H1 (cell line): ENCODE results near the gene KCNK7. TPM values are rescaled to one million over a fixed set of nuclear protein-coding genes. Genes with fewer than 3 reads are reported as not detected.
A peak's percentile ranks its signal among the peaks of the same experiment; 100 is the strongest.

Experiments
- BACH1 ChIP-seq: IDR thresholded peaks from 2 replicates; pipeline ENCODE4 v1.6.1; 2012; ENCODE audit warnings: low read length, improper control_type of control experiment
- BRCA1 ChIP-seq: IDR thresholded peaks from 2 replicates; pipeline ENCODE4 v1.6.1; 2012; ENCODE audit warnings: low read depth, low read length, improper control_type of control experiment
- CBX5 ChIP-seq: fragments of 300-800, 300-1000 bp; sonication (generic); IDR thresholded peaks from 2 replicates; pipeline ENCODE4 v1.7.1; 2016; ENCODE audit warnings: antibody characterized with exemption, low read length, low read depth
- CHD1 ChIP-seq: IDR thresholded peaks from 2 replicates; pipeline ENCODE4 v1.6.1; 2012; ENCODE audit warnings: low read depth, low read length, improper control_type of control experiment
- CHD2 ChIP-seq: IDR thresholded peaks from 2 replicates; pipeline ENCODE4 v1.6.1; 2012; ENCODE audit warnings: low read length, improper control_type of control experiment
- CTCF ChIP-seq, 3 experiments: IDR thresholded peaks; 1 replicate in 2 of 3; 2 replicates in 1 of 3; pipeline versions ENCODE4 v1.5.1 to v1.6.1; 2011; ENCODE audit warnings: low read length in 3 of 3, mild to moderate bottlenecking in 3 of 3, inconsistent platforms in 2 of 3, low read depth in 1 of 3, moderate library complexity in 1 of 3; ENCODE audit not compliant: insufficient read depth in 1 of 3; ENCODE audit errors: control extremely low read depth in 1 of 3
- EGR1 ChIP-seq: IDR thresholded peaks from 2 replicates; pipeline ENCODE4 v1.6.1; 2011; ENCODE audit warnings: low read depth, low read length, borderline replicate concordance
- EZH2 ChIP-seq: fragments of 200-600 bp; sonication (generic); IDR thresholded peaks from 2 replicates; pipeline ENCODE4 v1.7.1; 2012; ENCODE audit warnings: low read depth, mild to moderate bottlenecking, moderate library complexity, low read length, inconsistent platforms; ENCODE audit not compliant: severe bottlenecking
- JUN ChIP-seq: IDR thresholded peaks from 2 replicates; pipeline ENCODE4 v1.6.1; 2011; ENCODE audit warnings: low read depth, mild to moderate bottlenecking, improper control_type of control experiment, low read length
- KDM1A ChIP-seq: fragments of 200-600, 300-600 bp; sonication (generic); IDR thresholded peaks from 2 replicates; pipeline ENCODE4 v1.7.1; 2016; ENCODE audit warnings: mild to moderate bottlenecking, low read length, borderline replicate concordance
- MAFK ChIP-seq: IDR thresholded peaks from 2 replicates; pipeline ENCODE4 v1.6.1; 2012; ENCODE audit warnings: low read depth, mild to moderate bottlenecking, improper control_type of control experiment, low read length
- RAD21 ChIP-seq, 2 experiments: IDR thresholded peaks in 1 of 2; conservative IDR thresholded peaks in 1 of 2; 2 replicates each; pipeline ENCODE4 v1.6.1; 2011; ENCODE audit warnings: low read depth in 2 of 2, low read length in 2 of 2, improper control_type of control experiment in 1 of 2, inconsistent platforms in 1 of 2, mild to moderate bottlenecking in 1 of 2, moderate library complexity in 1 of 2
- RNF2 ChIP-seq: fragments of 200-900, 300-1000 bp; sonication (generic); IDR thresholded peaks from 2 replicates; pipeline ENCODE4 v1.7.1; 2016; ENCODE audit warnings: borderline replicate concordance, low read depth, mild to moderate bottlenecking, antibody characterized with exemption, low read length; ENCODE audit not compliant: poor library complexity, severe bottlenecking; ENCODE audit errors: missing control alignments
- SIN3A ChIP-seq, 2 experiments: IDR thresholded peaks in 1 of 2; conservative IDR thresholded peaks in 1 of 2; 2 replicates each; pipeline ENCODE4 v1.6.1; 2011 to 2012; ENCODE audit warnings: low read length in 2 of 2, improper control_type of control experiment in 1 of 2, low read depth in 1 of 2, mild to moderate bottlenecking in 1 of 2
- SP4 ChIP-seq: IDR thresholded peaks from 2 replicates; pipeline ENCODE4 v1.6.1; 2012; ENCODE audit warnings: low read length, inconsistent platforms
- SRF ChIP-seq: IDR thresholded peaks from 2 replicates; pipeline ENCODE4 v1.6.1; 2011; ENCODE audit warnings: mild to moderate bottlenecking, low read depth, low read length, moderate library complexity
- SUZ12 ChIP-seq: fragments of 200-600 bp; sonication (generic); IDR thresholded peaks from 2 replicates; pipeline ENCODE4 v1.6.1; 2012; ENCODE audit warnings: mild to moderate bottlenecking, inconsistent platforms, low read length, moderate library complexity, mixed read lengths
- TAF7 ChIP-seq: optimal IDR thresholded peaks from 2 replicates; pipeline ENCODE3; 2011; ENCODE audit warnings: low read depth, mild to moderate bottlenecking, inconsistent platforms, low read length, moderate library complexity, borderline replicate concordance
- polyA plus RNA-seq, 7 experiments: library from polyadenylated mRNA; depleted of rRNA in 3 of 7; stranded (reverse) in 5 of 7; unstranded in 2 of 7; fragments of >200 nt in 5 of 7; fragments of 200-250 nt in 2 of 7; gene quantifications; 1 replicate in 5 of 7; 2 replicates in 1 of 7; 4 replicates in 1 of 7; pipeline versions ENCODE4 v1.2.1 to v1.2.3, GENCODE V29; 2011 to 2013; ENCODE audit warnings: missing spikeins in 2 of 7, mixed read lengths in 2 of 7
- total RNA-seq: library from RNA; stranded (reverse); fragmentation: NEBNext Ultra II Directional; extraction: Animal tissue kit (Norgen Biotek cat#: 25700); gene quantifications from 2 replicates; pipeline ENCODE4 v1.2.1, GENCODE V29; 2021

The KCNK7 gene
- total and polyA plus RNA-seq, 2 of the 8 experiments (the other 6 are each of a cell fraction or from before 2014, with no cell fraction given): 0.74 to 1.0 TPM

- peak in 2 of 3 experiments; percentile 10 to 23; a peak in 2 of 4 replicates for TF ChIP-seq CTCF (IDR thresholded peaks at IDR 0.05; ENCODE audit: control extremely low read depth in 1 of 3, insufficient read depth in 1 of 3, low read depth in 1 of 3, low read length in 3 of 3)
- no peak for TF ChIP-seq TAF7
- no peak for TF ChIP-seq BACH1
- TF ChIP-seq EGR1: no peak
- TF ChIP-seq RAD21 (IDR thresholded peaks at IDR 0.05 in 1 of 2, conservative IDR thresholded peaks at IDR 0.05 in 1 of 2; ENCODE audit: low read depth in 2 of 2, low read length in 2 of 2): peak in 1 of 2 experiments; percentile 30; a peak in 1 of 4 replicates
- TF ChIP-seq EZH2: peak; percentile 55
- TF ChIP-seq SIN3A (conservative IDR thresholded peaks at IDR 0.05 in 1 of 2, IDR thresholded peaks at IDR 0.05 in 1 of 2; ENCODE audit: low read depth in 1 of 2, low read length in 2 of 2): peak in 1 of 2 experiments; percentile 15; a peak in 1 of 4 replicates
- no peak for TF ChIP-seq JUN
- TF ChIP-seq KDM1A: no peak
- no peak for TF ChIP-seq MAFK
- no peak for TF ChIP-seq BRCA1
- no peak for TF ChIP-seq CBX5
- no peak for TF ChIP-seq SRF
- TF ChIP-seq SP4: 0 out of 2 replicates have a peak, but pooled peaks have one; percentile 22
- 0 out of 2 replicates have a peak, but pooled peaks have one; percentile 19 for TF ChIP-seq CHD2
- TF ChIP-seq RNF2: no peak
- TF ChIP-seq SUZ12: peak; percentile 76
- TF ChIP-seq CHD1: no peak
Measured at GRCh38 chr11:65591939-65592857, 3.4 kb downstream of the KCNK7 start (continued).
